ENCODE results near the gene TYW1.
"Not testable (repeated sequence)": the region's sequence is repeated elsewhere in the genome, so short reads cannot be mapped to it uniquely, and the experiment has no call there.

TYW1 gene

DNA sequence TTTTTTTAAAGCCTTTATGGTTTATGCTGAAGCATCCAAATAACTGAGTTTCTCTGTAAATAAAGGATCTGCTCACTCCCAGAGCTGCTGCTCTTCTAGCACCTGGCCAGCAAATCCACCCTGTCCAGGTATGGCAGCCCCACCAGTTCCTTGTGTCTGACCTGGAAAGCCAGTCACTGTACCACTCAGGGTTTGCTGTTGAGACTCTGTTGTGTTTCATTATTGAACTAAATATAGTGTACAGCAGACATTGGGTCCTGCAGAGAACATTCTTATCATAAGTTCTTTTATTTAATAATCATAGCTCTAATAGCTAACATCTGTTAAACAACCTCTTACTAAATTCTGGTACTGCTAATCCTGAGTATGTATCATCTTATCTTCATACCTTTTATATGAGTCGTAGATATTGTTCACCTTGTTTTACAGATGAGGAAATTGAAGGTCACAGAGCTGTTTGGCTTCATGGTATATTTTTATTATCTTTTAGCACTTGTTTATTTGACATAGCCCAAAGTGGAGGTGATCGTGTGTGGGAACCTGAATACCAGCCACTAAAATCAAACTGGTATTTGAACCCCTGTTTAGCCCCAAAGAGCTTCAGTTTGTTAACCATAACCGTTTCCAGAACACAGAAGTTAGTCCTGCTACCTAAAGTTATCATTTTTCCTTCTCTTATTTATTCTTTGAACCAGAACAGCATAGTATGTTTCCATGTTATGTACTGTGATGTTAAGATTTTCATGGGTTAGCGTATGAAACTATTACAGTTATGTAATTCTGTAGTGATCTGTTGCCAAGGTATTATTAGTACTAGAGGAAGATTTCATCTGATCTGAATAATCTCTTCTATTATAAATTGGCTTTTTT, 139.2 kb downstream of the TYW1 start:
- not testable (repeated sequence) for DNase-seq

- not testable (repeated sequence) for DNase-seq
These were observed 140.9 kb downstream of the TYW1 start for GRCh38 chr7:67137489-67137888.

- not testable (repeated sequence) for DNase-seq
These were observed 143.2 kb downstream of the TYW1 start for GRCh38 chr7:67139876-67140275.

DNA sequence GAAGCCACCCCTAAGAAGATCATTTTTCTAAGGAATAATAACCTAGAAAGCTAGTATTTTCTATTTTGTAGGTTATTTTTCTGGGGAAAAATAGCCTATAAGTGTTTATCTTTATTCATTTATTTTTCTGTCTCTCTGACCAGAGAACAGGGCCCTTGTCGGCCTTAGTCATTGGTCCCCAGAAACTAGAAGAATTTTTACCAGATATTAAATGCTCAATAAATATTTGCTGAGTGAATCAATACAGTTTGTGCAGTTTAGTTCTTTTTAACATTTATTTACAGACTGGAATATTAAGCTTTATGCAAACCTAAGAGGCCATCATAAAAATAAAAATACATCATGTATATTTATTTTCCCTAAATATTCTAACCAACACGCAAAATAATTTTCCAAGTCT, 144.4 kb downstream of the TYW1 start:
- not testable (repeated sequence) for DNase-seq

GRCh38 chr7:67143091-67143786, 146.6 kb downstream of the TYW1 start:
- DNase-seq: not testable (repeated sequence)

GRCh38 chr7:67145581-67146193, 149.1 kb downstream of the TYW1 start:
- not testable (repeated sequence) for DNase-seq

GRCh38 chr7:67149131-67149530, 152.5 kb downstream of the TYW1 start:
- DNase-seq: not testable (repeated sequence)

DNA sequence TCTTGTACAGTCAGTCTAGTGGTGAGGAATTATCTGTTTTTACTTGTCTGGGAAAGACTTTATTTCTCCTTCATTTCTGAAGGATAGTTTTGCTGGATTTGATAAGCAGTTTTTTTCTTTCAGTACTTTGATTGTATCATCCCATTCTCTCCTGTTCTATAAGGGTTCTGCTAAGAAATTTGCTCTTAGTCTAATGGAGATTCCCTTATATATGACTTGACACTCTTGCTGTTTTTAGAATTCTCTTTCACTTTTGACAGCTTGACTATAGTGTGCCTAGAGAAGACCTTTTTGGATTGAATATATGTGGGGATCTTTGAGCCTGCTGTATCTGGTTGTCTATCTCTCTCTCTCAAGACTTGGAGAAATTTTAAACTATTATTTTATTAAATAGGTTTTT, 157.7 kb downstream of the TYW1 start:
- not testable (repeated sequence) for DNase-seq

DNA sequence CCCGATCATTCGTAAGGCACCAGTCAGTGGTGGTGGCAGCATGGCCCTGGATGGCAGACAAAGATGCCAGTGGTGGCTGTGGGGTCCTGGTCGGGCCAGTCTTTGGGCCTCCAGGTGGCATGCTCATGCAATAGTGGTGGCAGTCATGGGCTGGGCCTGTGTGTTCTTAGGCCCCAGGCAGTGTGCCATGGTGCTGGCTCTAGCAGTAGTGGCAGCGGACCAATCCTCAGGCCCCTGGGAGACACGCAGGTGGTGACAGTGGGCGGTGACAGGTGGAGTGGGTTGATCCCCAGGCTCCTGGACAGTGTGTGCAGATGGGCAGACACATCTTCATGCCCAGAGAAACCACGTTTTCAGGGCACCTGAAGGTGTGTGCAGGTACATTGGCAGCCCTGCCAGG, 159.4 kb downstream of the TYW1 start:
- not testable (repeated sequence) for DNase-seq

DNA sequence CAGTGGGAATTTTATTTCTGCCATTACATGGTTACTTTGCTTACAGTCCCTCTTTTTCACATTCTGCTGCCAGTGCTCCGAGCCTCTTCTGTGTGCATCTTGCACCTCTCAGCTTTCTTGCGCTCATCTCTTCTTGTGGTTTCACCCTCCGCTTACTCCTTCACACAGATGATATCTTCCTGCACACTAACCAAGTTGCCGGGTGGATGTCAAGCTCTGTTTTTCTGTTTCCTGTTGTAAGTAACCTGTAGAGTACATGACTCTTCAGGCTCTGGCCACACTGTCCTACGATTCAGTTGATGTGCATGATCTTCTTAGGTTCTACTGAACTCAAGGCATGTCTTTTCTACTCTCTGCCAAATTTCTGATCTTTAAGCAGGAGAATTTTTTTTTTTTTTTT, 166.7 kb downstream of the TYW1 start:
- not testable (repeated sequence) for DNase-seq

DNA sequence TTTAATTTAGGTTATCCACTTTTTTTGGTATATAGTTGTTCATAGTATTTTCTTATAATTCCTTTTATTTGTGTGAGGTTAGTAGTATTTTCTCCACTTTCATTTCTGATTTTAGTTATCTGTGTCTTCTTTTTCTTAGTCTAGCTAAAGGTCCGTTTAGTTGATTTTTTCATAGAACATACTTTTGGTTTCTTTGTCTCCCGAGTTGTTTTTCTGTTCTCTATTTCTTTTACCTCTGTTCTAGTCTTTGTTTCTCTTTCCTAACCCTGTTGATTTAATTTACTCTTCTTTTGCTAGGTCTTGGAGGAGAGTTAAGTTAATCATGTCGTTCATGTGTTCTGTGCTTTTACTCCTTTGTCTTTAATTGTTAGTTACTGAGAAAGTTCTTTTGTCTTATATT, 174.5 kb downstream of the TYW1 start:
- not testable (repeated sequence) for DNase-seq

DNA sequence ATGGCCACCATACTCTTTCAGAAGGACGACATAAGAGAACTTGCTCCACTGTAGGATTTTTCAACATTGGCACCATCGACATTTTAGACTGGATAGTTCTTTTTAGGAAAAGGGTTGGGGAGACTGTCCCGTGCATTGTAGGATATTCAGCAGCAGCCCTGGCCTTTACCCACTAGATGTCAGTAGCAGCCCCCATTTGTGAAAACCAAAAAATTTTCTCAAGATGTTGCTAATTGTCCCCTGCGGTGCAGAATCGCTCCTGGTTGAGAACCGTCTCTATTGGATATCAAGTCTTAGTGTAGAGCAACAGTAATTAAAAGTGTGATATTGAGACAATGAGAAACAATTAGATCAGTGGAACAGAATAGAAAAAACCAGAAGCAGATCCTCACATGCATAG, 180.1 kb downstream of the TYW1 start:
- DNase-seq: not testable (repeated sequence)

- DNase-seq: peak; percentile 34
These were observed 182.5 kb downstream of the TYW1 start for GRCh38 chr7:67178915-67179688.

DNA sequence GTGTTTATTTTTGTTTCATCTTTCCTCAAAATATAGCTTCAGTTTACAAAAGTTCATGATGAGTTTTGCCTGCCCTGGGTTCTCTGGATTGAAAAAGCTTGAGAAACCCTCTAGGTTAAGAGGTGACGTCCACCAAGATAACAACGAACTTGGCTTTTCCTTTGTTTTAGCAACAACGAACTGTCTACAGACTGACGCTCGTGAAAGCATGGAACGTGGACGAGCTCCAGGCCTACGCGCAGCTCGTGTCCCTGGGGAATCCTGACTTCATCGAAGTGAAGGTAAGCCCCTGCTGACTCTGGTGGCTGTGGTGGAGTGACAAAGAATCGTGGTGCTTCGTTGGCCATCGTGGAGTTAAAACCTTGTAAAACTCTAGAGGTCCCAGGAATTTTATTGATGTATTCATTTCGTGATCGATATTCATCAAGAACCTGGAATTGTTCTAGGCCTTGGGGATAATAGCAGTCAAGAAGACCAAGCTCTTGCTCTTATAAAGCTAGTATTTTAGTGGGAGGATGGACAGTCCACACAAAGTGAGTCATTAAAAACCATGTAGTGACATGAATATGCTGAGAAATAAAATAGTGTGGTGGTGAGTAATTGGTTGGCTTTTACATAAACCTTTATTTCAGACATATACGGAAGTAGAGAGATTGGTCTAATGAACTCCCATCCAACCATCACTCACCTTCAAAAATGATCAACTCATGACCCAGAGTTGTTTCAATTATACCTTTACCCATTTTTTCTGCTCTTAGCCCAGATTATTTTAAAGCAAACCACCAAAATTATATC, 186.5 kb downstream of the TYW1 start:
- not testable (repeated sequence) for DNase-seq

DNA sequence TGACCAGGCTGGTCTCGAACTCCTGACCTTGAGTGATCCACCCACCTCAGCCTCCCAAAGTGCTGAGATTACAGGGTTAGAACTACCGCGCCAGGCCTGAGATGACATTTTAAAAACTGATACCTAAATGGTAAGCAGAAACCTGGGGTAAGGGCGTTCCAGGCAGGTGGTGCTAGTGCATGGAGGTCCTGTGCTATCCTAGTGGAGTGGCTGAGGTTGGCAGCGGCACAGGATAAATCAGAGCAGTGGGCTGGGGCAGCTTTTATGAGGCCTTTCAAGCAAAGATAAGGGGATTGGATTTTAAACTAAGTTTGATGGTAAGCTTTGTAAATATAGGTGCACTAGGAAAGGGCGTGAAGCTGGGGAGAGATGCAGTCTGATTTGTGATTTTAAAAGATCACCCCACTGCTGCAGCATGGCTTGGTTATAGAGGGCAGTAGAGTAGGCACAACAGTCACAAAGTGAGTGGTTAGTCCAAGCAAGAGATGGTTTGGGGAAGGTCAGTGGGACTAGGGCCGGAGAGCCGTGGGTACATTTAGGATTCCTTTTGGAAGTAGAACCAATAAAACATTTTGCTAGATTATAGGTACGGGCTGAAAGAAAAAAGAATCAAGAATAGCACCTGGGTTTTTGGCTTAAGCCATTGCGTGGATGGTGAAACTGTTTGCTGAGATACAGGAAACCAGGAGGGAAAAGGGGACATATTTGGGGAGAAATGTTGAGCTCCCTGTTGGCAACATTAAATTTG, 188.5 kb downstream of the TYW1 start:
- DNase-seq: not testable (repeated sequence)

DNA sequence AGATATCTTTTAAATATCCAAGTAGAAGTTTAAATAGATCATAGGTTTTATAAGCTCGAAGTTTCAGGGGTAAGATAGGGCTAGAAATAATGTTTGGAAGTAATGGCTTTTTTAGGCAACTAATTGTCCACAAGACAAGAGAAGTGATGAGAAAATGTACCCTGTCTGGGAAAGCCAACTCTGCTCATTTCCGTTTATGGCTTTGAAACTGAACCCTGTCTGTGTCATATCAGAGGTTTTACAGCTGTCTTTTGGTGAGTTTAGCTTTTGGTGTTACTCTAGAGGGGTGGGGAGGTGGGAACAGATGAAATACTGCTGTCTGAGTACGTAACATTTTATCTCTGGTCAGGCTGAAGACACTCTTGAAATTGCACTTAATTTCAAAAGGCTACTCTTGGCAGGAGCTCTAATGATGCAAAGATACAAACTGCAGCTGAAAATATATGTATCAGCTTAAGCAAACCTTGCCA, 189.1 kb downstream of the TYW1 start:
- not testable (repeated sequence) for DNase-seq

DNA sequence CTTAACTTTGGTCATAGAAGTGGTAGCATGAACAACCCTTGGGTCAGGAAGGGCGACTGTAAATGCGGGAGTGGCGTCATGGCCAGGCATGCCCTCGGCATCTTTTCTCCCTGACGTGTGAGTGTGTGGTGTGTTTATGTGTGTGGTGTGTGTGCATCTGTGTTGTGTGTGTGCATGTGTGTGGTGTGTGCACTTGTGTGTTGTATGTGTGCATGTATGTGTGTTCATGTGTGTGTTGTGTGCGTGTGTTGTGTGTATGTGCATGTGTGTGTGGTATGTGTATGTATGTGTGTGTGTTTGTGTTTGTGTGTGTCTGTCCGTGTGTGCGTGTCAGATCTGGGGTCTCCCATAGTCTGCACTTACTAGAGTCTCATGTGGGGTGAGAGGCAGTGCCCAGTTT, 192.5 kb downstream of the TYW1 start:
- not testable (repeated sequence) for DNase-seq

DNA sequence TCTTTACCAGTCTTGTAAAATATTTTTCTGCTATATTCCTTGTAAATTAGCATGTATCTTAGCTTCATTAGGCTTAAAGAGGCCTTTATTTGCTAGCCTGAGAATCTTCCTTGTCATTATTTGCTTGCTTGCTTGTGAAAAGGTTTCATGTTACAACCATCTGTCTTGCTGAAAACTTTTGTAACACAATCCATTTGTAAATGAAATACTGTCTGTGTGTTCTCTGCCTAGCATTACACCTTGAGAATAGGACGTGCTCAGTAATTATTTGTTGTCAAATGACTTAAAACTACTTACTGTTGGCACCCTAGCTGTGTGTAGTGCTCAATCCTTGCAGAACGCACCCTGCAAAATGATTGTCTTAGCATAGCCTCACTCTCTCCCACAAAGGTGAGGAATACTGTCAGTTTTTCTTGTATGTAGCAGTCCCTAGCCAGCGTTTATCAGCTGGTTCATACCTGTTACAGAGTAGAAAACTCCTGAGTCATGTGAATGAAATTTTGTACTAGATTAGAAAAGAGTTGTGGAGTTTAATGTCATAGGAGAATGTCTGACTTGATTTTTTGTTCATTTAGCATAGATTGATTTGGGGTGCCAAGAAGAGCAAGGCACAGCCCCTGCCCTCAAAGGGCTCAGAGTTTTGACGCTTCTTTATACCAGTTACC, 193.3 kb downstream of the TYW1 start:
- DNase-seq: not testable (repeated sequence)

DNA sequence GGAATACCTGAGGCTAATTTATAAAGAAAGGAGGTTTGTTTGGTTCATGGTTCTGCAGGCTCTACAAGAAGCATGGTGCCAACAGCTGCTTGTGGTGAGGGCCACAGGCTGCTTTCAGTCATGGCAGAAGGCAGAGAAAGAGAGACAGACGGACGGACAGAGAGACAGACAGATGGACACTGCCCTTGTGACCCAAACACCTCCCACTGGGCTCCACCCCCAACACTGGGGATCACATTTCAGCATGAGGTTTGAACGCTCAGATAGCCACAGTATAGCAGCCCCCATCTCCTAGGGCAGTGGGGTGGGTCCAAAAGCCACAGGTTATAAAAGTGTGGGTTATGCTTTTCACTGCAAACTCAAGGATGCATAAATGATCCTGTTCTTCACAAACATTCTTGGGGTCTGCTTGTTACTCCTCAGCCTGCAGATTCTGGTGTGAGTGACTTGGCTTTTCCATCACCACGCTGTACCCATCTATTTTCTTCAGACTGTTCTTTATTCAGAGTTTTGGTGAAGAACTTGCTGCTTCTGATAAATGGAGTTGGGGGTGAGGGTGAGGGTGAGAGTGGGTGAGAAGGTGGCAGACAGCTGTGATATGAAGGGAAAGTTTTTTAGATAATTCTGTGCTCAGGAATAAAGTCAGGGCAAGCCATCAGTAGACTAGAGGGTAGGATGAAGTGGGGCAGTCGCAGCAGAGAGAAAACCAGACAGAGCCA, 194.5 kb downstream of the TYW1 start:
- not testable (repeated sequence) for DNase-seq

All from NCI-H524 treated with DMSO at 0.1 percent for 48 hours (cell line).